Neural crest cell (in vitro differentiated cells): ENCODE results near the gene ASPN. TPM values are rescaled to one million over a fixed set of nuclear protein-coding genes. Genes with fewer than 3 reads are reported as not detected.

Experiments used
- microRNA-seq: library from miRNA; unstranded; fragments of <30 nt; microRNA quantifications from one replicate; pipeline ENCODE4, GENCODE V29; 2020
- total RNA-seq: library from RNA; stranded (reverse); gene quantifications from 2 replicates; pipeline ENCODE4 v1.2.1, GENCODE V29; 2021

Gene ASPN
- total RNA-seq, 1 donor from 2014 or later = not detected

Small RNA genes lying within 50 kb of the gene (microRNA-seq; reads per million reads assigned to microRNA genes)
- not detected for gene MIR4670

Other genes starting within 250 kb of the ASPN start
- 169 and 170 TPM in 2 replicates for gene IARS1, start 188.8 kb downstream of the ASPN start, total RNA-seq
- 38.6 and 40.1 TPM in 2 replicates for gene NOL8, start 157.2 kb downstream of the ASPN start, total RNA-seq
- gene CENPP, start 156.6 kb downstream of the ASPN start, total RNA-seq = 15.7 and 17.9 TPM in 2 replicates
- gene OGN, start 77.9 kb downstream of the ASPN start, total RNA-seq = not detected in 2 replicates
- not detected in 2 replicates for gene OMD, start 58.0 kb downstream of the ASPN start, total RNA-seq
- gene ECM2, start 53.5 kb upstream of the ASPN start, total RNA-seq = not detected in 2 replicates
- 13.1 and 15.0 TPM in 2 replicates for gene IPPK, start 187.6 kb upstream of the ASPN start, total RNA-seq